Measurements from ENCODE around the gene CCR7. TPM values are rescaled to one million over a fixed set of nuclear protein-coding genes. Genes with fewer than 3 reads are reported as not detected.

The CCR7 gene
- total and polyA plus RNA-seq, 2 of the 13 experiments (the other 11 are each of a cell fraction or from before 2014, with no cell fraction given) = 0.04 to 0.53 TPM

- TF ChIP-seq ZNF124 (CRISPR knock-in tag; IDR thresholded peaks at IDR 0.05) (no peak), ZNF563 (CRISPR knock-in tag; IDR thresholded peaks at IDR 0.05) (no peak), SRY (CRISPR knock-in tag; IDR thresholded peaks at IDR 0.05) (no peak), SIX1 (CRISPR knock-in tag; IDR thresholded peaks at IDR 0.05; ENCODE audit: borderline replicate concordance) (no peak), HES4 (CRISPR knock-in tag; IDR thresholded peaks at IDR 0.05; ENCODE audit: borderline replicate concordance) (peak; percentile 37; the same call in 1 of the 2 replicates), U2AF1 (optimal IDR thresholded peaks at IDR 0.05; ENCODE audit: low read depth, low read length) (no peak), ZNF879 (CRISPR knock-in tag; IDR thresholded peaks at IDR 0.05) (no peak), ZNF484 (CRISPR knock-in tag; IDR thresholded peaks at IDR 0.05; ENCODE audit: borderline replicate concordance, low read depth) (no peak), ZNF724P (CRISPR knock-in tag; IDR thresholded peaks at IDR 0.05; ENCODE audit: borderline replicate concordance) (no peak), ZNF557 (CRISPR knock-in tag; IDR thresholded peaks at IDR 0.05) (no peak), FOXJ3 (CRISPR knock-in tag; IDR thresholded peaks at IDR 0.05; ENCODE audit: borderline replicate concordance) (no peak), NR2F1 (CRISPR knock-in tag; IDR thresholded peaks at IDR 0.05) (no peak), DNMT1 (CRISPR knock-in tag; IDR thresholded peaks at IDR 0.05) (no peak), ZFAT (CRISPR knock-in tag; conservative IDR thresholded peaks at IDR 0.05) (no peak), SATB2 (CRISPR knock-in tag; IDR thresholded peaks at IDR 0.05) (no peak), FOXK1 (CRISPR knock-in tag; IDR thresholded peaks at IDR 0.05; ENCODE audit: borderline replicate concordance, low read depth) (no peak), IRF9 (CRISPR knock-in tag; IDR thresholded peaks at IDR 0.05; ENCODE audit: borderline replicate concordance) (0 out of 2 replicates have a peak, but pooled peaks have one; percentile 51), ZFX (CRISPR knock-in tag; IDR thresholded peaks at IDR 0.05; ENCODE audit: low read depth) (0 out of 2 replicates have a peak, but pooled peaks have one; percentile 6), NR1H2 (CRISPR knock-in tag; IDR thresholded peaks at IDR 0.05; ENCODE audit: borderline replicate concordance, low read depth) (no peak), ZKSCAN5 (CRISPR knock-in tag; IDR thresholded peaks at IDR 0.05) (no peak)
- TF ChIP-seq, protein P1, sequence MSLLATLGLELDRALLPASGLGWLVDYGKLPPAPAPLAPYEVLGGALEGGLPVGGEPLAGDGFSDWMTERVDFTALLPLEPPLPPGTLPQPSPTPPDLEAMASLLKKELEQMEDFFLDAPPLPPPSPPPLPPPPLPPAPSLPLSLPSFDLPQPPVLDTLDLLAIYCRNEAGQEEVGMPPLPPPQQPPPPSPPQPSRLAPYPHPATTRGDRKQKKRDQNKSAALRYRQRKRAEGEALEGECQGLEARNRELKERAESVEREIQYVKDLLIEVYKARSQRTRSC (CRISPR knock-in tag; IDR thresholded peaks at IDR 0.05; ENCODE audit: low read depth) = no peak
- TF ChIP-seq, protein P2, sequence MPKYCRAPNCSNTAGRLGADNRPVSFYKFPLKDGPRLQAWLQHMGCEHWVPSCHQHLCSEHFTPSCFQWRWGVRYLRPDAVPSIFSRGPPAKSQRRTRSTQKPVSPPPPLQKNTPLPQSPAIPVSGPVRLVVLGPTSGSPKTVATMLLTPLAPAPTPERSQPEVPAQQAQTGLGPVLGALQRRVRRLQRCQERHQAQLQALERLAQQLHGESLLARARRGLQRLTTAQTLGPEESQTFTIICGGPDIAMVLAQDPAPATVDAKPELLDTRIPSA (CRISPR knock-in tag; IDR thresholded peaks at IDR 0.05; ENCODE audit: borderline replicate concordance) = no peak
- TF ChIP-seq, protein P3, sequence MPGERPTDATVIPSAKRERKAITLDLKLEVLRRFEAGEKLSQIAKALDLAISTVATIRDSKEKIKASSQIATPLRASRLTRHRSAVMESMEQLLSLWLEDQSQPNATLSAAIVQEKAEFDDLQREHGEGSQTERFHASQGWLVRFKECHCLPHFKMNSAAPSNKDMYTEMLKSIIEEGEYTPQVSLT (CRISPR knock-in tag; IDR thresholded peaks at IDR 0.05; ENCODE audit: borderline replicate concordance, low read depth) = no peak
- TF ChIP-seq, protein P4, sequence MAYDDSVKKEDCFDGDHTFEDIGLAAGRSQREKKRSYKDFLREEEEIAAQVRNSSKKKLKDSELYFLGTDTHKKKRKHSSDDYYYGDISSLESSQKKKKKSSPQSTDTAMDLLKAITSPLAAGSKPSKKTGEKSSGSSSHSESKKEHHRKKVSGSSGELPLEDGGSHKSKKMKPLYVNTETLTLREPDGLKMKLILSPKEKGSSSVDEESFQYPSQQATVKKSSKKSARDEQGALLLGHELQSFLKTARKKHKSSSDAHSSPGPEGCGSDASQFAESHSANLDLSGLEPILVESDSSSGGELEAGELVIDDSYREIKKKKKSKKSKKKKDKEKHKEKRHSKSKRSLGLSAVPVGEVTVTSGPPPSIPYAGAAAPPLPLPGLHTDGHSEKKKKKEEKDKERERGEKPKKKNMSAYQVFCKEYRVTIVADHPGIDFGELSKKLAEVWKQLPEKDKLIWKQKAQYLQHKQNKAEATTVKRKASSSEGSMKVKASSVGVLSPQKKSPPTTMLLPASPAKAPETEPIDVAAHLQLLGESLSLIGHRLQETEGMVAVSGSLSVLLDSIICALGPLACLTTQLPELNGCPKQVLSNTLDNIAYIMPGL (CRISPR knock-in tag; IDR thresholded peaks at IDR 0.05; ENCODE audit: borderline replicate concordance in 1 of 2, low read depth in 1 of 2) = no peak
These were observed 24.8 kb downstream of the CCR7 start (continued) for GRCh38 chr17:40540448-40540847.
